HG03575 (cell line): ENCODE data around the gene CLTCL1.

Source experiments
- ATAC-seq: cut with Tn5 transposase; IDR thresholded peaks from one replicate; pipeline ENCODE4 v1.9.1; 2021; ENCODE audit not compliant: unreplicated experiment, insufficient number of reproducible peaks, low FRiP score; ENCODE audit errors: extremely low read depth

Gene CLTCL1

GRCh38 chr22:19146215-19146968, 145.1 kb downstream of the CLTCL1 start:
- ATAC-seq: no peak

GRCh38 chr22:19143967-19144400, 147.5 kb downstream of the CLTCL1 start:
- no peak for ATAC-seq

GRCh38 chr22:19143212-19143611, 148.3 kb downstream of the CLTCL1 start:
- no peak for ATAC-seq

GRCh38 chr22:19142394-19142793, 149.1 kb downstream of the CLTCL1 start:
- no peak for ATAC-seq

GRCh38 chr22:19139974-19140373, 151.5 kb downstream of the CLTCL1 start:
- ATAC-seq: no peak

GRCh38 chr22:19139001-19139356, 152.5 kb downstream of the CLTCL1 start:
- no peak for ATAC-seq

GRCh38 chr22:19138217-19139000, 153.1 kb downstream of the CLTCL1 start:
- ATAC-seq: no peak

- ATAC-seq: no peak
Observed at GRCh38 chr22:19137384-19138216, 153.9 kb downstream of the CLTCL1 start.

- no peak for ATAC-seq
Observed at GRCh38 chr22:19136915-19137314, 154.6 kb downstream of the CLTCL1 start.

- no peak for ATAC-seq
Observed at GRCh38 chr22:19134874-19135273, 156.6 kb downstream of the CLTCL1 start.

- ATAC-seq: no peak
Observed at GRCh38 chr22:19134176-19134831, 157.2 kb downstream of the CLTCL1 start.

GRCh38 chr22:19133561-19133960, 158.0 kb downstream of the CLTCL1 start:
- no peak for ATAC-seq

- no peak for ATAC-seq
Observed at GRCh38 chr22:19132693-19133400, 158.7 kb downstream of the CLTCL1 start.

- no peak for ATAC-seq
Observed at GRCh38 chr22:19132153-19132552, 159.4 kb downstream of the CLTCL1 start.

- ATAC-seq: no peak
Observed at GRCh38 chr22:19131685-19132015, 159.9 kb downstream of the CLTCL1 start.

GRCh38 chr22:19130959-19131684, 160.4 kb downstream of the CLTCL1 start, which contains the start of gene TSSK2:
Gene TSSK2 (plus strand): TSS chr22:19131308. CDS start chr22:19131400, 92 bp downstream.
- no peak for ATAC-seq

- ATAC-seq: no peak
Observed at GRCh38 chr22:19129871-19130270, 161.6 kb downstream of the CLTCL1 start.
